Lower leg skin (tissue), 4 donors: ENCODE results near the gene NAA11. TPM values are rescaled to one million over a fixed set of nuclear protein-coding genes. Genes with fewer than 3 reads are reported as not detected.

Experiments
- DNase-seq, 2 donors: peaks; one replicate each; pipeline ENCODE4 v3.0.0-alpha.2; 2019; ENCODE audit warnings: low spot score in 2 of 2
- H3K4me3 ChIP-seq: fragments of 200-600 bp; sonication (generic); 2 replicates; pipeline ENCODE4 v1.5.1; 2017; ENCODE audit warnings: mild to moderate bottlenecking, low read depth; ENCODE audit not compliant: poor library complexity, severe bottlenecking
- POLR2A ChIP-seq, 2 donors: fragments of 450-650 bp; IDR thresholded peaks; one replicate each; pipeline ENCODE4 v1.6.1; 2016 to 2017; ENCODE audit warnings: antibody characterized with exemption in 2 of 2, mild to moderate bottlenecking in 1 of 2, moderate library complexity in 1 of 2
- WGBS, 2 donors: methylation state at CpG; one replicate each; pipeline ENCODE4 v1.1.5; 2018; 5-methylcytosine and 5-hydroxymethylcytosine counted together
- intact Hi-C: fragments of 100-400 bp; cut with DNase I; formaldehyde crosslinking; loops from one replicate; pipeline ENCODE4 v1.15.0; 2023; ENCODE audit warnings: low total_unique reads
- total RNA-seq, 4 donors: library from RNA; depleted of rRNA; stranded (reverse); fragments of >200 nt; gene quantifications; one replicate each; pipeline ENCODE4 v1.1.0, GENCODE V29; 2016
- TF ChIP-seq, protein P1 (sequence below), 3 donors: fragments of 450-650 bp; IDR thresholded peaks; one replicate each; pipeline ENCODE4 v1.5.1; 2016; ENCODE audit warnings: antibody characterized with exemption in 3 of 3, mild to moderate bottlenecking in 3 of 3, moderate library complexity in 2 of 3

Gene NAA11
- total RNA-seq, result not detected

DNA sequence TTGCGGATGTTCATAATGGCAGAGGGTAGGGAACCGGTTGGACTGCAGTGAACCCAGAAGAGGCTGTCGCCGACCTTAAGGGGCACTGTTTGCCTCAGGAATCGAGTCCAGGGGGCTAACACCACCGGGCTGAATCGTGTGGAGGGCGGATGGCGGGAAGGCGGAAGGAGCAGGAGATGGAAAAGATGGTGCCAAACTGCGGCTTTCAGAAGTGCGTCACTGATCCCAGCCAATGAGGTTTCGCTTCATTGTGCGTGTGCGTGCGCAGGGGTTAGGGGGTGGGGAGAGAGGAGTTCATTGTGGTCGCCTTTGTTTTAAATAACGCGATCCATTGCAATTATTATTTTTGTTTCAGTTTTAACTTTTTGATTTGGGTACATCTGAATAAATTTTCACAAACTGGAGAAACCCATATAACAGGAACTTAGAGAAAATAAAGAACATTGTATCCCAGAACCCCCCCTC lies at the start of gene NAA11:
NAA11 (minus strand) TSS at position 198 of the 465 bp plus-strand sequence; CDS start at position 14, 184 bp downstream.
- intact Hi-C loops, result no loop called here
- H3K4me3 ChIP-seq, result no peak within 1 kb of the TSS
- WGBS, 2 donors, result 89 to 91% methylated on average over 19 of the region's 19 CpGs
- TF ChIP-seq, protein P1, sequence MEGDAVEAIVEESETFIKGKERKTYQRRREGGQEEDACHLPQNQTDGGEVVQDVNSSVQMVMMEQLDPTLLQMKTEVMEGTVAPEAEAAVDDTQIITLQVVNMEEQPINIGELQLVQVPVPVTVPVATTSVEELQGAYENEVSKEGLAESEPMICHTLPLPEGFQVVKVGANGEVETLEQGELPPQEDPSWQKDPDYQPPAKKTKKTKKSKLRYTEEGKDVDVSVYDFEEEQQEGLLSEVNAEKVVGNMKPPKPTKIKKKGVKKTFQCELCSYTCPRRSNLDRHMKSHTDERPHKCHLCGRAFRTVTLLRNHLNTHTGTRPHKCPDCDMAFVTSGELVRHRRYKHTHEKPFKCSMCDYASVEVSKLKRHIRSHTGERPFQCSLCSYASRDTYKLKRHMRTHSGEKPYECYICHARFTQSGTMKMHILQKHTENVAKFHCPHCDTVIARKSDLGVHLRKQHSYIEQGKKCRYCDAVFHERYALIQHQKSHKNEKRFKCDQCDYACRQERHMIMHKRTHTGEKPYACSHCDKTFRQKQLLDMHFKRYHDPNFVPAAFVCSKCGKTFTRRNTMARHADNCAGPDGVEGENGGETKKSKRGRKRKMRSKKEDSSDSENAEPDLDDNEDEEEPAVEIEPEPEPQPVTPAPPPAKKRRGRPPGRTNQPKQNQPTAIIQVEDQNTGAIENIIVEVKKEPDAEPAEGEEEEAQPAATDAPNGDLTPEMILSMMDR (IDR thresholded peaks at IDR 0.05), result no peak
- TF ChIP-seq POLR2A (IDR thresholded peaks at IDR 0.05), result no peak
- DNase-seq, result no peak

DNA sequence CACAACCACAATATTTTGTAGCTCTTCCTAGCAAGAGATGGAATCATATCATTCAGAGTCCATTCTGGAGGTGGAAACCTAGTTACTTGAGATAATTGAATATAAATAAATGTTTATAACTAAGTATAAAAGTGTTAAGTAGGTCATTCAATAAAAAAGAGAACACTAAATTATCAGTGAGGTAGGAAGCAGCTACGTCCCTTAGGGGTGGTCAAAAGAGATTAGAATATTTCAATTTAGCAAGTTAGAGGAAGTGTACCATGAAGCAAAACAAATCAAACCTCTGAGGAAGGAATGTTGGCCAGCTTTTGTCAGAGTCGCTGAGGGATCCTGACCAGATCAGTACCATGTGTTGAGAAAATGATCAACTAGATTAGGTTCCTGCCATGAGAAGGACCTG lies 44.2 kb upstream of the NAA11 start:
- DNase-seq, result no peak
- 70 to 77% methylated on average over 2 of the region's 2 CpGs for WGBS, 2 donors
- H3K4me3 ChIP-seq, result no peak overlapping the region
- no peak for TF ChIP-seq POLR2A (IDR thresholded peaks at IDR 0.05)
- TF ChIP-seq, protein P1 (IDR thresholded peaks at IDR 0.05), result no peak
- intact Hi-C loops, result no loop called here

DNA sequence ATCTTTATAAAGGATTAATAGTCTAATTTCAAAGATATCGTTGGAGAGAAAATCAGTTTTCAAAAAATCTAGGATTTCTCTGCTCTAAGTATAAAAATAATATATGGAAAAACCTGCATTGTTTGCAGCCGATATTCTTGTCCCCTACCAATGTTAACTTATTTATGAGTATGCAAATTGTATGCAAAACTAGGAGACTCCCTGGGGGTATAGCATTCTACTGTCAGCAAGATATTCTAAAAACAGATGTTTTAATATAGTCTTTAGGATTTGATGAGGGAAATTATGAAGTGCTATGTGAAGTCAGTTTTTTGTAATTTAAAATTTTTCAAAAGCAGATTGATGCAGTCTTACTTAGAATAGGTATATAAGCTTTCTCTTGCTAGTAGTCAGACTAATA lies 41.2 kb upstream of the NAA11 start:
- intact Hi-C loops, result no loop called here
- WGBS, 2 donors, result 88 to 91% methylated on average over 2 of the region's 2 CpGs
- DNase-seq, result no peak
- H3K4me3 ChIP-seq, result no peak overlapping the region
- no peak for TF ChIP-seq POLR2A (IDR thresholded peaks at IDR 0.05)
- TF ChIP-seq, protein P1 (IDR thresholded peaks at IDR 0.05), result no peak

DNA sequence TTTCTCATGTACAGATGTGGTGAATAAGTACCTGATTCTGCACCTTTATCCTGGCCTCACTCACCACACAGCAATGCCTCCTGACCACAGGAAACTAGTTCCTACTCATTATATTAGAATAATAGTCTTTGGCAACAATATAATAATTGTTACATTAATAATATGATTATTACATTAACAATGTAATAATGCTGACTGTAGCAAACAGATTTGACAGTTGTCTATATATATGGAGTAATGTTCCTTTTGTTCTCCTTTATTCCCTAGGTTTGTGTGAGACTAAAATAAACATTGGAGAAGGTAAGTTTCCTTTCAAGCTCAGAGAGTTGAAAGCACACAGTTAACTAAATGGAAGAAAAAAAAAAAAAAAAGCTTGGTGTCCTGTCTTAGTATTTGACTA lies 40.6 kb upstream of the NAA11 start:
- intact Hi-C loops, result no loop called here
- TF ChIP-seq, protein P1 (IDR thresholded peaks at IDR 0.05), result no peak
- no peak for TF ChIP-seq POLR2A (IDR thresholded peaks at IDR 0.05)
- no peak for DNase-seq
- no peak overlapping the region for H3K4me3 ChIP-seq

DNA sequence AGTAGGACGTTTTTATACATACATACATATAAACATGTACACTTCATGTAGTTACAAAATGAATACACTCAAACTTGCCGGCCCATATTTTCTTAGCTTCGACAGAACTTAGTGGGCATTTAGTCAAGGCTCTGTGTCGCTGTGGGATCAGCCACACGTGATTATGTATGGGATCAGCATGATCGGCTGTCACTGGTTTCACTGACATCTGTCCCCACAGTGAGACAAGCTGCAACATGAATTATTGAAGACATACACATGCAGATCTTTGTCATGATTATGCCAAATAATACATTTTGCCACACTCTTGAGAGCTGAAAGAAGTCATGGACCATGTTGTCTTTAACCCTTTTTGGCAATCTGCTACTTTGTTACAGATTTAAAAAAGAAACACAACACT lies 38.2 kb upstream of the NAA11 start:
- intact Hi-C loops, result no loop called here
- 62 to 68% methylated on average over 6 of the region's 6 CpGs for WGBS, 2 donors
- DNase-seq, result no peak

DNA sequence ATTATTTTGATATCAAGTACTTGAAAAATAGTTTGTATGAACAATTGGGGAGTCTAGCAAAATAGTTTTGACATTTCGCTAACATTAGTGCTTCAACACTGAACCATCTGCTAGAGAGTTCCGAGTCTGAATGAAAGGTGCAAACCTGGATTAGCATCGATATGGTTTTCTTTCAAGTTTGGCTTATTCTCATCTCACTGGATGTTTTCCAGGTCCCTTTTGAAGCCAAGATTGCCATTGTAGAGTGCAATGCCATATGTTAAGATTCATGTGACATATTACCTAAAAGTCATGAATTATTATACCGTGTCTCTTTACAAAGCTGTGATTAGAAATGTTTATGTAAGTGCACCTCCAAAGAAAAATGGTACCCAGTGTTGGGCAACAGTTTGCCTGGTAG lies 36.8 kb upstream of the NAA11 start:
- 84 to 90% methylated on average over 4 of the region's 4 CpGs for WGBS, 2 donors
- TF ChIP-seq, protein P1 (IDR thresholded peaks at IDR 0.05), result no peak
- TF ChIP-seq POLR2A (IDR thresholded peaks at IDR 0.05), result no peak
- intact Hi-C loops, result no loop called here
- DNase-seq, result no peak
- H3K4me3 ChIP-seq, result no peak overlapping the region

More for the DNA sequence above, 38.2 kb upstream of the NAA11 start:
- no peak for TF ChIP-seq POLR2A (IDR thresholded peaks at IDR 0.05)
- TF ChIP-seq, protein P1 (IDR thresholded peaks at IDR 0.05), result no peak
- no peak overlapping the region for H3K4me3 ChIP-seq
